ENCODE measurements around the gene C4orf17. TPM values are rescaled to one million over a fixed set of nuclear protein-coding genes. Genes with fewer than 3 reads are reported as not detected.
A peak's percentile ranks its signal among the peaks of the same experiment; 100 is the strongest.
"Not testable (repeated sequence)": the region's sequence is repeated elsewhere in the genome, so short reads cannot be mapped to it uniquely, and the experiment has no call there.

Gene C4orf17
- total RNA-seq, 3 donors from 2014 or later (not counting 1 experiment from before 2014, with no cell fraction given) = not detected

DNA sequence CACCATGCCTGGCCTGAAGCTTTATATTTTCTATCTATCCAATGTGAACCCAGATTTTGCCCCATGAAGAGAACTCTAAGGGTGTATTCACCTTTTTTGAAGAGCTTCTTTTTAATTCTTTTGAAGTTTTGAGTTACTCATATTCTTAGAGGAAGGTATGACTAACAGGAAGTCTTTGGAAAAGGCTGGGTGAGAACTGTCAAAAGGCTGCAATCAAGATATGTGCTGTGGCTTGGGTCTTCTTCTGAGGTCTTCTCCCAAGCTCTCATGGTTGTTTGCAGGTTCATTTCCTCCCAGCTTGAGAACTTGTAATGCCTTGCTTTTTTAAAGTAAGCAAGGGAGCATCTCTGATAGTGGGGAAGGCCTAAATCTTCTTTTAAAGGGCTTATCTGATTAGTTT, 3.1 kb upstream of the C4orf17 start:
- Histone ChIP-seq H3K4me3 (ENCODE audit: low read length) (no peak overlapping the region), H3K9me3 (ENCODE audit: control insufficient read depth, insufficient read depth, low read length) (no peaks in the 10 kb centered on the region), H3K4me1 (ENCODE audit: control insufficient read depth, insufficient read depth, low read length) (no peaks in the 10 kb centered on the region), H3K36me3 (ENCODE audit: control insufficient read depth, insufficient read depth, low read length) (no peaks in the 10 kb centered on the region), H3K27ac (ENCODE audit: low read length) (no peak overlapping the region), H3K27me3 (ENCODE audit: control insufficient read depth, insufficient read depth, low read length) (no peaks in the 10 kb centered on the region)
- H3K9me3 Mint-ChIP-seq = peaks cover 0 to 4% of the 10 kb centered on the region in 2 donors
- peak in 1 of 2 donors; percentile 47 for DNase-seq
- TF ChIP-seq CTCF (IDR thresholded peaks at IDR 0.05) = no peak
- intact Hi-C loops (cut with micrococcal nuclease) = no loop called here
- H3K4me3 Mint-ChIP-seq = no peak overlapping the region
- H3K27ac Mint-ChIP-seq = no peak overlapping the region
- H3K36me3 Mint-ChIP-seq = no peaks in the 10 kb centered on the region
- peaks cover 8% of the 10 kb centered on the region in 2 donors for H3K4me1 Mint-ChIP-seq
- ATAC-seq = peak in 2 of 3 donors; percentile 25 to 42
- H3K27me3 Mint-ChIP-seq (ENCODE audit: low read depth in 2 of 2) = peaks cover 5 to 17% of the 10 kb centered on the region in 2 donors

GRCh38 chr4:99518601-99519295, 7.9 kb downstream of the C4orf17 start:
- Mint-ChIP-seq H3K4me3 (no peak overlapping the region), H3K36me3 (no peaks in the 10 kb centered on the region), H3K27me3 (ENCODE audit: low read depth in 2 of 2) (peaks cover 5 to 11% of the 10 kb centered on the region in 2 donors), H3K9me3 (no peaks in the 10 kb centered on the region), H3K4me1 (no peaks in the 10 kb centered on the region), H3K27ac (no peak overlapping the region)
- Histone ChIP-seq H3K4me3 (ENCODE audit: low read length) (no peak overlapping the region), H3K9me3 (ENCODE audit: control insufficient read depth, insufficient read depth, low read length) (no peaks in the 10 kb centered on the region), H3K27me3 (ENCODE audit: control insufficient read depth, insufficient read depth, low read length) (no peaks in the 10 kb centered on the region), H3K27ac (ENCODE audit: low read length) (no peak overlapping the region), H3K4me1 (ENCODE audit: control insufficient read depth, insufficient read depth, low read length) (no peaks in the 10 kb centered on the region), H3K36me3 (ENCODE audit: control insufficient read depth, insufficient read depth, low read length) (no peaks in the 10 kb centered on the region)
- ATAC-seq (no peak), DNase-seq (no peak)
- whole genome bisulfite sequencing (ENCODE audit: insufficient coverage) = 16% methylated on average over 6 of the region's 6 CpGs
- no peak for TF ChIP-seq CTCF (IDR thresholded peaks at IDR 0.05)
- intact Hi-C loops (cut with micrococcal nuclease) = no loop called here

DNA sequence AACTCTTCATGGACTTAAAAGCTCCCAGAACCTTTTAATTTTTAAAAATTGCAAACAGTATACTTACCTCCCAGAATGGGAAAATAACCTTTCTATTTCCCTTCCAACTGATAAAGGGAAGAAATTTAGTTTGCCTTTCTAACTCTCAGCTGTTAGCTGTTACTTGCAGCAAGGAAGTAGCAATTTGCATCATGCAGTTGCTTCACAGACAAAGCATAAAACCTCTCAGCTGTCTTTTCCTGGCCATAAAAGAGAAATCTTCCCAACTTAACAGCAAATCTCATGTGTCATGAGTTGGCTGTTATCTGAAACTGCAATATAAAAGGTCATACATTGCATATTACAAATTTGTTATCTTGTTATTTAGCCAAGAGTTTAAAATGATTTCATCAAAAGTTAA, 18.4 kb downstream of the C4orf17 start:
- Histone ChIP-seq H3K9me3 (ENCODE audit: control insufficient read depth, insufficient read depth, low read length) (no peaks in the 10 kb centered on the region), H3K36me3 (ENCODE audit: control insufficient read depth, insufficient read depth, low read length) (no peaks in the 10 kb centered on the region), H3K27me3 (ENCODE audit: control insufficient read depth, insufficient read depth, low read length) (peaks cover 2% of the 10 kb centered on the region), H3K4me3 (ENCODE audit: low read length) (no peak overlapping the region), H3K27ac (ENCODE audit: low read length) (no peak overlapping the region), H3K4me1 (ENCODE audit: control insufficient read depth, insufficient read depth, low read length) (no peaks in the 10 kb centered on the region)
- H3K27ac Mint-ChIP-seq = no peak overlapping the region
- no peaks in the 10 kb centered on the region for H3K36me3 Mint-ChIP-seq
- peaks cover 20 to 56% of the 10 kb centered on the region in 2 donors for H3K27me3 Mint-ChIP-seq (ENCODE audit: low read depth in 2 of 2)
- no peaks in the 10 kb centered on the region for H3K9me3 Mint-ChIP-seq
- no peak for ATAC-seq
- H3K4me3 Mint-ChIP-seq = no peak overlapping the region
- no peak for DNase-seq
- TF ChIP-seq CTCF (IDR thresholded peaks at IDR 0.05) = no peak
- H3K4me1 Mint-ChIP-seq = no peaks in the 10 kb centered on the region
- intact Hi-C loops (cut with micrococcal nuclease) = no loop called here

DNA sequence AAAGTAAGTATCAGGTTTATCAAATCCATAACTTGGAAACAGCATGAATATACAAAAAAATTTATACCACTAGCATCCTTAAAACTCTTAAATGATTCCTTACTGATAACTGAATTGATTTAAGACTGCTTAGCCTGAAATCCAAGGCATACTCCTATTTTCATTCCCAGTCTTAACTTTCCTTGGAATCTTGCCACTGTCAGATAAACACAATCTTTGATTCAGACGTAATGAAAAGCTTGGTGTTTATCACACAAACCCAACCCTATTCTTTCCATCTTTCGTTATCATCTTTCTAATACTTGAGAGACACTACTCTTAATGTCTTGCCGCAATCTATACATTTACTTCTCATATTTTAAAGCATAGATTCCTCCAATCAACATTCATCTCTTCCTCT, 19.1 kb downstream of the C4orf17 start:
- intact Hi-C loops (cut with micrococcal nuclease) = no loop called here
- H3K36me3 Mint-ChIP-seq = no peaks in the 10 kb centered on the region
- peaks cover 2% of the 10 kb centered on the region for H3K27me3 ChIP-seq (ENCODE audit: control insufficient read depth, insufficient read depth, low read length)
- no peaks in the 10 kb centered on the region for H3K36me3 ChIP-seq (ENCODE audit: control insufficient read depth, insufficient read depth, low read length)
- H3K4me1 Mint-ChIP-seq = no peaks in the 10 kb centered on the region
- no peaks in the 10 kb centered on the region for H3K9me3 Mint-ChIP-seq
- DNase-seq = no peak
- 94% methylated on average over 3 of the region's 3 CpGs for WGBS (ENCODE audit: insufficient coverage)
- no peak overlapping the region for H3K27ac ChIP-seq (ENCODE audit: low read length)
- TF ChIP-seq CTCF (IDR thresholded peaks at IDR 0.05) = no peak
- ATAC-seq = no peak
- H3K4me3 ChIP-seq (ENCODE audit: low read length) = no peak overlapping the region
- H3K9me3 ChIP-seq (ENCODE audit: control insufficient read depth, insufficient read depth, low read length) = no peaks in the 10 kb centered on the region
- H3K27me3 Mint-ChIP-seq (ENCODE audit: low read depth in 2 of 2) = peaks cover 17 to 51% of the 10 kb centered on the region in 2 donors
- H3K4me1 ChIP-seq (ENCODE audit: control insufficient read depth, insufficient read depth, low read length) = no peaks in the 10 kb centered on the region
- no peak overlapping the region for H3K27ac Mint-ChIP-seq
- H3K4me3 Mint-ChIP-seq = no peak overlapping the region

DNA sequence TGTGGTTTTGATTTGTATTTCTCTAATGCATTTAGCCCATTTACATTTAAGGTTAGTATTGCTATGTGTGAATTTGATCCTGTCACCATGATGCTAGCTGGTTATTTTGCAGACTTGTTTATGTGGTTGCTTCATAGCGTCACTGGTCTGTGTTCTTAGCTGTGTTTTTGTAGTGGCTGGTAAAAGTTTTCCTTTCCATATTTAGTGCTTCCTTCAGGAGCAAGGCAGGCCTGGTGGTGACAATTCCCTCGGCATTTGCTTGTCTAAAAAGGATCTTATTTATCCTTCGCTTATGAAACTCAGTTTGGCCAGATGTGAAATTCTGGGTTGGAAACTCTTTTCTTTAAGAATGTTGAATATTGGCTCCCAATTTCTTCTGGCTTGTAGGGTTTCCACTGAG, 23.9 kb downstream of the C4orf17 start:
- H3K4me1 ChIP-seq (ENCODE audit: control insufficient read depth, insufficient read depth, low read length); ATAC-seq; H3K9me3 Mint-ChIP-seq; H3K4me1 Mint-ChIP-seq; H3K27ac Mint-ChIP-seq; H3K4me3 ChIP-seq (ENCODE audit: low read length); DNase-seq; H3K9me3 ChIP-seq (ENCODE audit: control insufficient read depth, insufficient read depth, low read length); intact Hi-C loops (cut with micrococcal nuclease); H3K4me3 Mint-ChIP-seq; H3K36me3 ChIP-seq (ENCODE audit: control insufficient read depth, insufficient read depth, low read length); H3K27ac ChIP-seq (ENCODE audit: low read length); H3K27me3 ChIP-seq (ENCODE audit: control insufficient read depth, insufficient read depth, low read length); H3K36me3 Mint-ChIP-seq: not testable (repeated sequence)
- peaks cover 25 to 64% of the 10 kb centered on the region in 2 donors for H3K27me3 Mint-ChIP-seq (ENCODE audit: low read depth in 2 of 2)
- 91% methylated on average over 3 of the region's 3 CpGs for WGBS (ENCODE audit: insufficient coverage)
